HEK293 (cell line): ENCODE results near the gene SNTB2.
"Not testable (repeated sequence)": the region's sequence is repeated elsewhere in the genome, so short reads cannot be mapped to it uniquely, and the experiment has no call there.

Experiments
- CTCF ChIA-PET: fragments of 350-600 bp; formaldehyde crosslinking; extraction: SDS; loops from one replicate; lab custom pipeline; 2021; ENCODE audit warnings: antibody characterized with exemption; lab: Yijun Ruan, JAX
- POLR2A ChIA-PET: fragments of 300-600 bp; formaldehyde crosslinking; extraction: SDS; loops from one replicate; lab custom pipeline; 2020; ENCODE audit warnings: antibody characterized with exemption, inconsistent platforms; lab: Yijun Ruan, JAX
- H3K27ac ChIP-seq: fragments of 200-500 bp; sonication (Bioruptor generic); 2 replicates; pipeline ENCODE4 v1.5.1; 2014; ENCODE audit warnings: low read depth, low read length, control low read depth, inconsistent platforms; ENCODE audit errors: extremely low read depth
- H3K36me3 ChIP-seq, 2 experiments: fragments of 200-500 bp in 1 of 2; sonication (Bioruptor generic) in 1 of 2; 1 replicate in 1 of 2; 2 replicates in 1 of 2; pipeline ENCODE4 v1.5.1; 2014 to 2017; ENCODE audit warnings: inconsistent platforms in 2 of 2, low read length in 2 of 2; ENCODE audit not compliant: control insufficient read depth in 2 of 2, insufficient read depth in 1 of 2
- H3K4me1 ChIP-seq: fragments of 200-500 bp; sonication (Bioruptor generic); 2 replicates; pipeline ENCODE4 v1.5.1; 2014; ENCODE audit warnings: mild to moderate bottlenecking, low read length, inconsistent platforms; ENCODE audit not compliant: control insufficient read depth, insufficient read depth
- H3K4me3 ChIP-seq: 2 replicates; pipeline ENCODE4 v1.5.1; 2011; ENCODE audit warnings: low read depth, mild to moderate bottlenecking, control low read depth, low read length, moderate library complexity
- H3K9me3 ChIP-seq: fragments of 200-500 bp; sonication (Bioruptor generic); 2 replicates; pipeline ENCODE4 v1.5.1; 2014; ENCODE audit warnings: low read depth, low read length, inconsistent platforms; ENCODE audit not compliant: control insufficient read depth, insufficient read depth
- MZF1 ChIP-seq: fragments of 450-650 bp; formaldehyde crosslinking; IDR thresholded peaks from 2 replicates; pipeline ENCODE4 v1.5.1; 2017; ENCODE audit warnings: missing biosample characterization, missing genetic modification characterization, borderline replicate concordance
- RBAK ChIP-seq: fragments of 450-650 bp; formaldehyde crosslinking; IDR thresholded peaks from 2 replicates; pipeline ENCODE4 v1.5.1; 2016; ENCODE audit warnings: missing biosample characterization, missing genetic modification characterization
- SALL2 ChIP-seq: fragments of 450-650 bp; formaldehyde crosslinking; IDR thresholded peaks from 2 replicates; pipeline ENCODE4 v1.5.0; 2017; ENCODE audit warnings: missing biosample characterization, mild to moderate bottlenecking, missing genetic modification characterization, borderline replicate concordance
- YY2 ChIP-seq: fragments of 450-650 bp; formaldehyde crosslinking; IDR thresholded peaks from 2 replicates; pipeline ENCODE4 v1.5.1; 2016; ENCODE audit warnings: missing biosample characterization, missing genetic modification characterization
- ZBTB49 ChIP-seq: fragments of 450-650 bp; formaldehyde crosslinking; IDR thresholded peaks from 2 replicates; pipeline ENCODE4 v1.5.1; 2016; ENCODE audit warnings: missing biosample characterization, missing genetic modification characterization, low read depth
- ZFP3 ChIP-seq: fragments of 450-650 bp; formaldehyde crosslinking; IDR thresholded peaks from 2 replicates; pipeline ENCODE4 v1.5.1; 2016; ENCODE audit warnings: low read depth, missing biosample characterization, missing genetic modification characterization
- ZNF10 ChIP-seq: fragments of 450-650 bp; formaldehyde crosslinking; IDR thresholded peaks from 2 replicates; pipeline ENCODE4 v1.5.1; 2017; ENCODE audit warnings: missing biosample characterization, missing genetic modification characterization
- ZNF148 ChIP-seq: fragments of 450-650 bp; formaldehyde crosslinking; IDR thresholded peaks from 2 replicates; pipeline ENCODE4 v1.5.0; 2017; ENCODE audit warnings: missing biosample characterization, missing genetic modification characterization, borderline replicate concordance
- ZNF24 ChIP-seq: fragments of 450-650 bp; formaldehyde crosslinking; IDR thresholded peaks from 2 replicates; pipeline ENCODE4 v1.5.1; 2016; ENCODE audit warnings: missing biosample characterization, missing genetic modification characterization
- ZNF280C ChIP-seq: fragments of 450-650 bp; formaldehyde crosslinking; IDR thresholded peaks from 2 replicates; pipeline ENCODE4 v1.5.1; 2016; ENCODE audit warnings: missing biosample characterization, missing genetic modification characterization
- ZNF324 ChIP-seq: fragments of 450-650 bp; formaldehyde crosslinking; IDR thresholded peaks from 2 replicates; pipeline ENCODE4 v1.5.1; 2016; ENCODE audit warnings: missing biosample characterization, missing genetic modification characterization
- ZNF362 ChIP-seq: fragments of 450-650 bp; formaldehyde crosslinking; IDR thresholded peaks from 2 replicates; pipeline ENCODE4 v1.5.1; 2016; ENCODE audit warnings: missing biosample characterization, missing genetic modification characterization
- ZNF423 ChIP-seq: fragments of 450-650 bp; formaldehyde crosslinking; IDR thresholded peaks from 2 replicates; pipeline ENCODE4 v1.5.1; 2016; ENCODE audit warnings: missing biosample characterization, missing genetic modification characterization
- ZNF837 ChIP-seq: fragments of 450-650 bp; formaldehyde crosslinking; IDR thresholded peaks from 2 replicates; pipeline ENCODE4 v1.5.1; 2016; ENCODE audit warnings: missing biosample characterization, missing genetic modification characterization
- ZXDB ChIP-seq: fragments of 450-650 bp; formaldehyde crosslinking; IDR thresholded peaks from 2 replicates; pipeline ENCODE4 v1.5.1; 2016; ENCODE audit warnings: missing biosample characterization, missing genetic modification characterization

SNTB2 gene

GRCh38 chr16:69145658-69146057 is 41.3 kb upstream of the SNTB2 start:
- CTCF ChIA-PET = interaction anchor here (0.6 kb wide), 2 partner anchors 100 to 605 kb away, joined by 3 to 6 read pairs; no protein-coding TSS in a partner anchor
- no peak for TF ChIP-seq ZNF837 (tag by site-specific recombination)
- no peak for TF ChIP-seq ZFP3 (tag by site-specific recombination)
- no peak for TF ChIP-seq ZBTB49
- TF ChIP-seq ZNF280C (tag by site-specific recombination) = no peak
- no peak for TF ChIP-seq ZNF148 (tag by site-specific recombination)
- TF ChIP-seq ZNF362 (tag by site-specific recombination) = no peak
- no peak for TF ChIP-seq ZNF24 (tag by site-specific recombination)
- TF ChIP-seq YY2 = no peak
- TF ChIP-seq ZNF423 (tag by site-specific recombination) = no peak
- no peak for TF ChIP-seq ZNF324
- no peak for TF ChIP-seq ZXDB (tag by site-specific recombination)
- no peak for TF ChIP-seq ZNF10
- TF ChIP-seq SALL2 = no peak
- no peak for TF ChIP-seq RBAK (tag by site-specific recombination)
- TF ChIP-seq MZF1 (tag by site-specific recombination) = no peak
- H3K4me1 ChIP-seq = no peaks in the 10 kb centered on the region
- H3K9me3 ChIP-seq = no peaks in the 10 kb centered on the region
- H3K27ac ChIP-seq = no peak overlapping the region
- no peak overlapping the region for H3K4me3 ChIP-seq
- peaks cover 44 to 68% of the 10 kb centered on the region in 2 experiments for H3K36me3 ChIP-seq
- POLR2A ChIA-PET = no interaction called here

- H3K27ac ChIP-seq, H3K4me3 ChIP-seq, H3K9me3 ChIP-seq, H3K4me1 ChIP-seq: not testable (repeated sequence)
- ChIA-PET POLR2A (interaction anchor here (0.6 to 1.2 kb wide), 3 partner anchors 37 to 162 kb away, joined by 3 to 7 read pairs (median 4); partner anchors contain the start of genes SNTB2 and VPS4A), CTCF (interaction anchor here (0.6 to 6.9 kb wide), 18 partner anchors 9 to 190 kb away, joined by 3 to 104 read pairs (median 4); partner anchors contain the start of genes CHTF8, UTP4 and VPS4A)
- H3K36me3 ChIP-seq = peaks cover 45 to 72% of the 10 kb centered on the region in 2 experiments
Observed at GRCh38 chr16:69149621-69150020, 37.3 kb upstream of the SNTB2 start.
